PC-3 (cell line): ENCODE measurements around the gene GDF11. TPM values are rescaled to one million over a fixed set of nuclear protein-coding genes. Genes with fewer than 3 reads are reported as not detected.

Source experiments
- ATAC-seq: fragments of 200-7000 bp; cut with Tn5 transposase; 2 replicates; pipeline ENCODE4 v1.9.1; 2020; ENCODE audit warnings: mild to moderate bottlenecking, moderate library complexity
- BruUV-seq: library from RNA; stranded (reverse); fragments of 400-500 nt; replicated peaks from 2 replicates; lab custom pipeline; 2021; lab: Mats Ljungman, UMichigan
- CTCF ChIA-PET: fragments of 300-600 bp; sonication (Branson Sonifier 250); formaldehyde crosslinking; loops from one replicate; lab custom pipeline; 2022; ENCODE audit warnings: antibody characterized with exemption; lab: Charles Lee
- POLR2A ChIA-PET: fragments of 300-600 bp; sonication (Branson Sonifier 250); formaldehyde crosslinking; loops from one replicate; lab custom pipeline; 2022; ENCODE audit warnings: antibody characterized with exemption; ENCODE audit not compliant: unreplicated experiment; lab: Charles Lee
- DNase-seq: peaks from one replicate; pipeline ENCODE4 v3.0.0-alpha.2; 2015
- H2AFZ ChIP-seq: fragments of 300-600 bp; sonication (generic); 2 replicates; pipeline ENCODE4 v1.6.0; 2016; ENCODE audit warnings: antibody characterized with exemption, low read length
- H3F3A ChIP-seq: fragments of 300-600 bp; sonication (generic); one replicate; pipeline ENCODE4 v1.6.0; 2017; ENCODE audit warnings: antibody characterized with exemption, low read length, control low read depth, mild to moderate bottlenecking; ENCODE audit not compliant: unreplicated experiment
- H3K27ac ChIP-seq: fragments of 300-600 bp; sonication (generic); 2 replicates; pipeline ENCODE4 v1.5.1; 2016; ENCODE audit warnings: mild to moderate bottlenecking, low read length
- H3K27me3 ChIP-seq: fragments of 300-600 bp; sonication (generic); 2 replicates; pipeline ENCODE4 v1.6.1; 2016; ENCODE audit warnings: low read length, mixed read lengths
- H3K36me3 ChIP-seq: fragments of 300-600 bp; sonication (generic); 2 replicates; pipeline ENCODE4 v1.6.1; 2016; ENCODE audit warnings: low read depth, mixed run types, low read length, mixed read lengths
- H3K4me1 ChIP-seq: fragments of 300-600 bp; sonication (generic); 2 replicates; pipeline ENCODE4 v1.5.1; 2016; ENCODE audit warnings: low read length; ENCODE audit not compliant: insufficient read depth
- H3K4me2 ChIP-seq: fragments of 300-600 bp; sonication (generic); 2 replicates; pipeline ENCODE4 v1.6.0; 2016; ENCODE audit warnings: low read length
- H3K4me3 ChIP-seq: fragments of 300-600 bp; sonication (generic); 2 replicates; pipeline ENCODE4 v1.5.1; 2016; ENCODE audit warnings: mild to moderate bottlenecking, low read length, mixed read lengths
- H3K79me2 ChIP-seq: fragments of 300-600 bp; sonication (generic); 2 replicates; pipeline ENCODE4 v1.6.1; 2017; ENCODE audit warnings: low read length, mixed read lengths
- H3K9ac ChIP-seq: fragments of 300-600 bp; sonication (generic); 2 replicates; pipeline ENCODE4 v1.6.0; 2016; ENCODE audit warnings: mild to moderate bottlenecking, low read length
- H3K9me2 ChIP-seq: fragments of 300-600 bp; sonication (generic); replicated peaks from 2 replicates; pipeline ENCODE4 v1.6.1; 2016; ENCODE audit warnings: mixed run types, low read length, mixed read lengths
- H3K9me3 ChIP-seq: fragments of 300-600 bp; sonication (generic); 2 replicates; pipeline ENCODE4 v1.6.1; 2016; ENCODE audit warnings: low read length, mixed read lengths
- H4K20me1 ChIP-seq: fragments of 300-600 bp; sonication (generic); 2 replicates; pipeline ENCODE4 v1.6.1; 2016; ENCODE audit warnings: low read length, mixed read lengths
- CTCF ChIP-seq: fragments of 300-600 bp; sonication (generic); conservative IDR thresholded peaks from 2 replicates; pipeline ENCODE4 v1.5.1; 2017; ENCODE audit warnings: antibody characterized with exemption, low read depth, mild to moderate bottlenecking, low read length
- EZH2 ChIP-seq: fragments of 300-600 bp; sonication (generic); IDR thresholded peaks from one replicate; pipeline ENCODE4 v1.6.1; 2017; ENCODE audit warnings: antibody characterized with exemption, mild to moderate bottlenecking, low read length; ENCODE audit not compliant: unreplicated experiment
- EZH2phosphoT487 ChIP-seq: fragments of 300-600 bp; sonication (generic); IDR thresholded peaks from 2 replicates; pipeline ENCODE4 v1.6.1; 2018; ENCODE audit warnings: mild to moderate bottlenecking, antibody characterized with exemption, low read length, borderline replicate concordance
- intact Hi-C: fragments of 100-400 bp; cut with micrococcal nuclease; formaldehyde crosslinking; loops from 2 replicates; pipeline ENCODE4 v1.9.0; 2023
- total RNA-seq: library from RNA; depleted of rRNA; stranded (reverse); fragments of >200 nt; gene quantifications from 2 replicates; pipeline ENCODE4 v1.2.3, GENCODE V29; 2014

The GDF11 gene
- total RNA-seq, 1 experiment from 2014 or later, result 7.1 TPM

- H3K79me2 ChIP-seq, result no peaks in the 10 kb centered on the region
- H3K27ac ChIP-seq, result no peak overlapping the region
- H3K9me3 ChIP-seq, result no peaks in the 10 kb centered on the region
- no peaks in the 10 kb centered on the region for H3F3A ChIP-seq
- H3K9ac ChIP-seq, result no peak overlapping the region
- ChIA-PET CTCF (no interaction called here), POLR2A (no interaction called here)
- no peaks in the 10 kb centered on the region for H4K20me1 ChIP-seq
- no peaks in the 10 kb centered on the region for H3K27me3 ChIP-seq
- TF ChIP-seq CTCF (no peak), EZH2 (no peak), EZH2phosphoT487 (no peak)
- no peaks in the 10 kb centered on the region for H3K4me1 ChIP-seq
- no peaks in the 10 kb centered on the region for H3K9me2 ChIP-seq
- no peak overlapping the region for H2AFZ ChIP-seq
- intact Hi-C loops, result no loop called here
- no peak overlapping the region for H3K4me3 ChIP-seq
- no TSS peak for BruUV-seq
- H3K4me2 ChIP-seq, result no peak overlapping the region
- ATAC-seq, result no peak
- peaks cover 59% of the 10 kb centered on the region for H3K36me3 ChIP-seq
- DNase-seq, result no peak
Measured at GRCh38 chr12:55788546-55788945, 45.6 kb downstream of the GDF11 start.

DNA sequence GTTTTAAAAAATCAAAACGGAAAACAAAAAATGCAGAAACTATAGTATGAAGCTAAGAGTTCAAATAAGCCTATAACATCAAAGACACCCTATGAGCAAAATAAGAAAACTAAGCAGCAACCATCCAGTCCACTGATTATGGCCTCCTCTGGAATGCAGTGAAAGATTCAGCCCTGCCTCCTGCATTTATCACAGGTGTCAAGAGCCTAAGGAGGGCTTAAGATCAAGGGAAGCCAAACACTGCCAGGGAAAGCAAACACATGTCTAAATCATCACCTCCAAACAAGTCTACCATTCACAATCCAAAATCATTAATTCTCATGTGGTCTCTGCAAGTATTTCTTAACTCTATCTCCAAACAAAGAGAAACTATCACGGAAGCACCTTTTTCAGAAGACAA is 46.2 kb downstream of the GDF11 start:
- H3K4me3 ChIP-seq, result no peak overlapping the region
- ChIA-PET POLR2A (no interaction called here), CTCF (no interaction called here)
- H3K9me2 ChIP-seq, result no peaks in the 10 kb centered on the region
- H3K36me3 ChIP-seq, result peaks cover 60% of the 10 kb centered on the region
- DNase-seq (no peak), ATAC-seq (no peak)
- H3K27me3 ChIP-seq, result no peaks in the 10 kb centered on the region
- TF ChIP-seq EZH2, result no peak
- TF ChIP-seq CTCF, result no peak
- no peaks in the 10 kb centered on the region for H3K9me3 ChIP-seq
- intact Hi-C loops, result no loop called here
- H3F3A ChIP-seq, result no peaks in the 10 kb centered on the region
- H3K4me2 ChIP-seq, result no peak overlapping the region
- no peak overlapping the region for H2AFZ ChIP-seq
- no peak overlapping the region for H3K27ac ChIP-seq
- H3K79me2 ChIP-seq, result no peaks in the 10 kb centered on the region
- no peaks in the 10 kb centered on the region for H3K4me1 ChIP-seq
- no peak overlapping the region for H3K9ac ChIP-seq
- no TSS peak for BruUV-seq
- H4K20me1 ChIP-seq, result no peaks in the 10 kb centered on the region

DNA sequence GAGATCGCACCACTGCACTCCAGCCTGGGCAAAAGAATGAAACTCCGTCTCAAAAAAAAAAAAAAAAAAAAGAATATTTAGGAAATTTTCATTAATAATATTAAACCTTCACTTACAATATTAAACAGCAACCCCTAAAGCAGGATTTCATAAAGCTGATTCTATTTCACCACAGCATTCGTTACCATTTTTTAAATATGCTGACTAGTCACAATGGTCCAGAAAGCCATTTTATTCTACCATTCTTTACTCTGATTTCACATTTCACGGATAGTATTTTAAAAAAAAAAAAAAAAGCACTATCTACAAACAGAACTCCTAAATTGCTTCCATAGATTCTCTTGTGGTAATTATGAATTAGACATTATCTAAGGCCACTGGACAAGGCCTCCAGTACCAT is 47.0 kb downstream of the GDF11 start:
- H2AFZ ChIP-seq, result no peak overlapping the region
- BruUV-seq, result no TSS peak
- H3K4me1 ChIP-seq, result no peaks in the 10 kb centered on the region
- no peaks in the 10 kb centered on the region for H3K27me3 ChIP-seq
- peaks cover 59% of the 10 kb centered on the region for H3K36me3 ChIP-seq
- ATAC-seq (no peak), DNase-seq (no peak)
- ChIA-PET CTCF (no interaction called here), POLR2A (no interaction called here)
- no peak overlapping the region for H3K27ac ChIP-seq
- no peak overlapping the region for H3K4me2 ChIP-seq
- H3K9ac ChIP-seq, result no peak overlapping the region
- no peaks in the 10 kb centered on the region for H4K20me1 ChIP-seq
- intact Hi-C loops, result no loop called here
- no peaks in the 10 kb centered on the region for H3K9me3 ChIP-seq
- H3K79me2 ChIP-seq, result no peaks in the 10 kb centered on the region
- no peaks in the 10 kb centered on the region for H3F3A ChIP-seq
- no peaks in the 10 kb centered on the region for H3K9me2 ChIP-seq
- no peak overlapping the region for H3K4me3 ChIP-seq
- TF ChIP-seq EZH2phosphoT487 (no peak), EZH2 (no peak), CTCF (no peak)
